ENCODE results near the gene GFRA1. TPM values are rescaled to one million over a fixed set of nuclear protein-coding genes. Genes with fewer than 3 reads are reported as not detected.
"Not testable (repeated sequence)": the region's sequence is repeated elsewhere in the genome, so short reads cannot be mapped to it uniquely, and the experiment has no call there.

Gene GFRA1
- total RNA-seq, 1 donor from 2014 or later: 4.2 TPM

DNA sequence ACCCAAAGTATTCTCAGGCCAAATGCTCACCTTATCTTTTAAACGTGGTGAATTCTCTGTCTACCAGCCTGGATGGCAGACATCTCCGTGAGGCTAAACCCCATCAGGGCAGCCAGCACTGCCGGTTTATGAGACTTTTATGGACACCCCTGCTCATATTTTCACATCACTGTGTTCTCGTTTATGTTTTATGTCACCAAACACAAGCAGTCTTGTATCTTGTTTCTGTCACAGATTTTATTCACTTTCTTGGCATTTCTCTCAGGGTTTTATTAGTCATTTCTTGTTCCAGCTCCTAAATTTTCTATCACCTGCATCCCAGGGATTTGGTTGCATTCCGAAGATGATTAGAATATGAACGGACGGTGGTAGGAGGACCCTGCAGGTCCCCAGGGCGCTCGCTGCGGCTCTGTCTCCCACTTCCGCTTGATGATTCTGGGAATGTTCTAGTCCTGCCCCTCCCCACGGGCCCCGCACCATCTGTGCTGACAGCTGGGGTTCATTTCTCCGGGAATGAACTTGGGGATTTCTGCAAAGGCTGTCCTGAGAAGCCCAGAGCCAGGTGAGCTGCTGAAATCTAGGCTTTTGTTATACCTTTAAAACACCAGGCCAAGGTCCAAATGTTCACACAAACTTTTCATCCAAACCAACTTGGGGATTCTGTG is 217.6 kb downstream of the GFRA1 start:
- Mint-ChIP-seq H3K36me3 (ENCODE audit: low read depth, unreplicated experiment) (no peaks in the 10 kb centered on the region), H3K27me3 (ENCODE audit: unreplicated experiment) (no peaks in the 10 kb centered on the region), H3K4me1 (ENCODE audit: unreplicated experiment) (peaks cover 3% of the 10 kb centered on the region), H3K9me3 (ENCODE audit: unreplicated experiment) (no peaks in the 10 kb centered on the region), H3K27ac (ENCODE audit: unreplicated experiment) (no peak overlapping the region), H3K4me3 (ENCODE audit: unreplicated experiment) (no peak overlapping the region)
- DNase-seq (ENCODE audit: low spot score): no peak
- TF ChIP-seq, protein P1, sequence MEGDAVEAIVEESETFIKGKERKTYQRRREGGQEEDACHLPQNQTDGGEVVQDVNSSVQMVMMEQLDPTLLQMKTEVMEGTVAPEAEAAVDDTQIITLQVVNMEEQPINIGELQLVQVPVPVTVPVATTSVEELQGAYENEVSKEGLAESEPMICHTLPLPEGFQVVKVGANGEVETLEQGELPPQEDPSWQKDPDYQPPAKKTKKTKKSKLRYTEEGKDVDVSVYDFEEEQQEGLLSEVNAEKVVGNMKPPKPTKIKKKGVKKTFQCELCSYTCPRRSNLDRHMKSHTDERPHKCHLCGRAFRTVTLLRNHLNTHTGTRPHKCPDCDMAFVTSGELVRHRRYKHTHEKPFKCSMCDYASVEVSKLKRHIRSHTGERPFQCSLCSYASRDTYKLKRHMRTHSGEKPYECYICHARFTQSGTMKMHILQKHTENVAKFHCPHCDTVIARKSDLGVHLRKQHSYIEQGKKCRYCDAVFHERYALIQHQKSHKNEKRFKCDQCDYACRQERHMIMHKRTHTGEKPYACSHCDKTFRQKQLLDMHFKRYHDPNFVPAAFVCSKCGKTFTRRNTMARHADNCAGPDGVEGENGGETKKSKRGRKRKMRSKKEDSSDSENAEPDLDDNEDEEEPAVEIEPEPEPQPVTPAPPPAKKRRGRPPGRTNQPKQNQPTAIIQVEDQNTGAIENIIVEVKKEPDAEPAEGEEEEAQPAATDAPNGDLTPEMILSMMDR (IDR thresholded peaks at IDR 0.05; ENCODE audit: unreplicated experiment): no peak

DNA sequence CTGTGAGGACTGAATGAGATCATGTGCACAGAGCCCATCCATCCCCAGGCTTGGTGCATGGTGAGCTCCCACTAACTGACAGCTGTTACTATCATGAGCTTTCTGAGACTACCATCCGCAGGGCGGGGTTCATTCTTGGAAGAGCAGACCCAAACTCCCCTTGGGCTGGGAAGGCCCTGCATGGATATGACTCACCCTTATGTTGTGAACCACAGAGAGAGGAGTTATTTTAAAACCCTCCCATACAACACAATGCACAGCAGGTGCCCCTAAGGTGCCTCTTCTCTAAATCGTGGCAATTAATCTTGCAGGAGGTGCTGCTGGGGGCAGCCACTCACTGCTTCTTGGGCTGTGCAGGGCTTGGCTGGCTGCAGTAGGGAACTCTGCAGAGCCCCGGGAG is 219.1 kb downstream of the GFRA1 start:
- H3K9me3 Mint-ChIP-seq (ENCODE audit: unreplicated experiment): no peaks in the 10 kb centered on the region
- DNase-seq (ENCODE audit: low spot score): no peak
- no peak overlapping the region for H3K4me3 Mint-ChIP-seq (ENCODE audit: unreplicated experiment)
- H3K4me1 Mint-ChIP-seq (ENCODE audit: unreplicated experiment): peaks cover 3% of the 10 kb centered on the region
- no peaks in the 10 kb centered on the region for H3K27me3 Mint-ChIP-seq (ENCODE audit: unreplicated experiment)
- H3K27ac Mint-ChIP-seq (ENCODE audit: unreplicated experiment): no peak overlapping the region
- TF ChIP-seq, protein P1 (IDR thresholded peaks at IDR 0.05; ENCODE audit: unreplicated experiment): no peak
- H3K36me3 Mint-ChIP-seq (ENCODE audit: low read depth, unreplicated experiment): no peaks in the 10 kb centered on the region

DNA sequence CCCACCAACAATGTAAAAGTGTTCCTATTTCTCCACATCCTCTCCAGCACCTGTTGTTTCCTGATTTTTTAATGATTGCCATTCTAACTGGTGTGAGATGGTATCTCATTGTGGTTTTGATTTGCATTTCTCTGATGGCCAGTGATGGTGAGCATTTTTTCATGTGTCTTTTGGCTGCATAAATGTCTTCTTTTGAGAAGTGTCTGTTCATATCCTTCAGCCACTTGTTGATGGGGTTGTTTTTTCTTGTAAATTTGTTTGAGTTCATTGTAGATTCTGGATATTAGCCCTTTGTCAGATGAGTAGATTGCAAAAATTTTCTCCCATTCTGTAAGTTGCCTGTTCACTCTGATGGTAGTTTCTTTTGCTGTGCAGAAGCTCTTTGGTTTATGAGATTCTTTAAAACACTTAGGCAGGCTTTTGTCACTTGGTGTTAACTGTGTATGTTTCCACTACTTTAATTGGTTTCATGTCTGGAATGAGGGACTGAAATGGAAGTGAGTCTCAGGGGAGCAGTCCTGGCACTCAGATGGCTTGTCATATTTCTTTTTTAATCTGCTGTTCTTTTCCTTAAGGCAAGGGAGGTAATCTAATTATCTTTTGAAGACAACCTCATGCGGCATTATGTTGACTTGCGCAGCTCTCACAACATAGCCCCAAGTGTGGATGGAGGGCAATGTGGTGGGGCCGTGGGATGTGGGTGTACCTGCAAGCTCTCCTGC is 219.8 kb downstream of the GFRA1 start:
- H3K4me1 Mint-ChIP-seq (ENCODE audit: unreplicated experiment); H3K36me3 Mint-ChIP-seq (ENCODE audit: low read depth, unreplicated experiment); H3K4me3 Mint-ChIP-seq (ENCODE audit: unreplicated experiment); H3K27me3 Mint-ChIP-seq (ENCODE audit: unreplicated experiment); DNase-seq (ENCODE audit: low spot score); H3K9me3 Mint-ChIP-seq (ENCODE audit: unreplicated experiment); H3K27ac Mint-ChIP-seq (ENCODE audit: unreplicated experiment): not testable (repeated sequence)

DNA sequence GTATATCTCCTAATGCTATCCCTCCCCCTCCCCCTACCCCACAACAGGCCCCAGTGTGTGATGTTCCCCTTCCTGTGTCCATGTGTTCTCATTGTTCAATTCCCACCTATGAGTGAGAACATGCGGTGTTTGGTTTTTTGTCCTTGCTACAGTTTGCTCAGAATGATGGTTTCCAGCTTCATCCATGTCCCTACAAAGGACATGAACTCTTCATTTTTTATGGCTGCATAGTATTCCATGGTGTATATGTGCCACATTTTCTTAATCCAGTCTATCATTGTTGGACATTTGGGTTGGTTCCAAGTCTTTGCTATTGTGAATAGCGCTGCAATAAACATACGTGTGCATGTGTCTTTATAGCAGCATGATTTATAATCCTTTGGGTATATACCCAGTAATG is 220.5 kb downstream of the GFRA1 start:
- not testable (repeated sequence) for H3K27me3 Mint-ChIP-seq (ENCODE audit: unreplicated experiment); DNase-seq (ENCODE audit: low spot score); H3K9me3 Mint-ChIP-seq (ENCODE audit: unreplicated experiment); H3K4me3 Mint-ChIP-seq (ENCODE audit: unreplicated experiment); H3K4me1 Mint-ChIP-seq (ENCODE audit: unreplicated experiment); H3K27ac Mint-ChIP-seq (ENCODE audit: unreplicated experiment); H3K36me3 Mint-ChIP-seq (ENCODE audit: low read depth, unreplicated experiment)

DNA sequence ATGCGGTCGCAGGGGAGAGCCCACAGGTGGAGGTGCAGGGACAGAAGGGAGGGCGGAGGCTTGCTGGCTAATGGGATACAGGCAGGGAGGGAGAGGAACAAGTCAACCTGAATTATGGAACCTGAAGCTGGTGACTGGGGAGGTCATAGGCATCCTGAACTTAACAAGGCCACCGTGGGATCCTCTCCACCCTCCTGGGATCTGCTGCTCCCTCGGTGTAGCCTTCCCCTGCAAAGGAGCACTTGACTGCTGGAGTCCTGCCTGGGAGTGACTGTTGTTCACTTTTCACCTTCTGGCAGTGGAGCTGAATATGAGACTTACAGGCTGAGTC is 223.1 kb downstream of the GFRA1 start:
- no peak overlapping the region for H3K27ac Mint-ChIP-seq (ENCODE audit: unreplicated experiment)
- H3K36me3 Mint-ChIP-seq (ENCODE audit: low read depth, unreplicated experiment): no peaks in the 10 kb centered on the region
- no peak overlapping the region for H3K4me3 Mint-ChIP-seq (ENCODE audit: unreplicated experiment)
- no peaks in the 10 kb centered on the region for H3K4me1 Mint-ChIP-seq (ENCODE audit: unreplicated experiment)
- H3K27me3 Mint-ChIP-seq (ENCODE audit: unreplicated experiment): no peaks in the 10 kb centered on the region
- H3K9me3 Mint-ChIP-seq (ENCODE audit: unreplicated experiment): no peaks in the 10 kb centered on the region
- TF ChIP-seq, protein P1 (IDR thresholded peaks at IDR 0.05; ENCODE audit: unreplicated experiment): no peak
- DNase-seq (ENCODE audit: low spot score): no peak

Data from endothelial cell (in vitro differentiated cells).